Mucosa of descending colon (tissue), 3 donors: ENCODE data around the gene CPT1A. TPM values are rescaled to one million over a fixed set of nuclear protein-coding genes. Genes with fewer than 3 reads are reported as not detected.

Experiments
- ATAC-seq: fragments of 200-7000 bp; cut with Tn5 transposase; one replicate; pipeline ENCODE4 v1.9.1; 2020; ENCODE audit warnings: mild to moderate bottlenecking, moderate library complexity
- DNase-seq, 3 donors: peaks; one replicate each; pipeline ENCODE4 v3.0.0-alpha.2; 2020
- H3K36me3 ChIP-seq: fragments of 200-600 bp; one replicate; pipeline ENCODE4 v1.8.0; 2021; ENCODE audit warnings: low read depth, mild to moderate bottlenecking
- H3K4me1 ChIP-seq: fragments of 200-600 bp; one replicate; pipeline ENCODE4 v1.8.0; 2021; ENCODE audit warnings: low read depth, mild to moderate bottlenecking
- H3K4me3 ChIP-seq: fragments of 200-600 bp; one replicate; pipeline ENCODE4 v1.8.0; 2021; ENCODE audit warnings: mild to moderate bottlenecking
- H3K9me3 ChIP-seq: fragments of 200-600 bp; one replicate; pipeline ENCODE4 v1.8.0; 2021; ENCODE audit warnings: mild to moderate bottlenecking
- CTCF ChIP-seq: fragments of 200-600 bp; IDR thresholded peaks from one replicate; pipeline ENCODE4 v1.8.0; 2022; ENCODE audit warnings: antibody characterized with exemption, mild to moderate bottlenecking
- intact Hi-C, 2 donors: fragments of 100-400 bp; cut with DNase I in 1 of 2; cut with micrococcal nuclease in 1 of 2; formaldehyde crosslinking; loops; one replicate each; pipeline versions ENCODE4 v1.11.0 to v1.11.1; 2022; cut with DNase I, micrococcal nuclease
- total RNA-seq, 3 donors: library from RNA; stranded (reverse); fragmentation: NEBNext Ultra II Directional in 2 of 3; extraction: Animal tissue kit (Norgen Biotek cat#: 25700) in 2 of 3; gene quantifications; one replicate each; pipeline versions ENCODE4 v1.2.1 to v1.2.4, GENCODE V29; 2021 to 2023
- donor health status: DM: no; HTN: no; CAD: no; lungs with moderate emphysema.
- donor health status: DM: no; HTN: no; CAD: no.
- donor health status: DM: no; HTN: yes; CAD: no.

CPT1A gene
- total RNA-seq, 3 donors from 2014 or later: 130 to 191 (median 144) TPM

- DNase-seq (no peak), ATAC-seq (no peak)
- no peak for TF ChIP-seq CTCF
- Histone ChIP-seq H3K4me3 (no peak overlapping the region), H3K9me3 (no peaks in the 10 kb centered on the region), H3K4me1 (no peaks in the 10 kb centered on the region), H3K36me3 (no peaks in the 10 kb centered on the region)
- intact Hi-C loops: no loop called here
Measured at GRCh38 chr11:68735125-68735524, 106.6 kb downstream of the CPT1A start.

- no peak for TF ChIP-seq CTCF
- no peaks in the 10 kb centered on the region for H3K9me3 ChIP-seq
- H3K4me3 ChIP-seq: no peak overlapping the region
- intact Hi-C loops: no loop called here
- H3K36me3 ChIP-seq: no peaks in the 10 kb centered on the region
- no peak for DNase-seq
- H3K4me1 ChIP-seq: no peaks in the 10 kb centered on the region
- no peak for ATAC-seq
Measured at GRCh38 chr11:68734111-68734510, 107.6 kb downstream of the CPT1A start.

GRCh38 chr11:68727783-68728182 is 113.9 kb downstream of the CPT1A start:
- H3K4me3 ChIP-seq: no peak overlapping the region
- TF ChIP-seq CTCF: no peak
- DNase-seq: no peak

GRCh38 chr11:68724293-68724692 is 117.4 kb downstream of the CPT1A start:
- no peak for TF ChIP-seq CTCF
- no peaks in the 10 kb centered on the region for H3K9me3 ChIP-seq
- DNase-seq (no peak), ATAC-seq (no peak)
- H3K36me3 ChIP-seq: no peaks in the 10 kb centered on the region
- no peaks in the 10 kb centered on the region for H3K4me1 ChIP-seq
- intact Hi-C loops: no loop called here
- H3K4me3 ChIP-seq: no peak overlapping the region

More at GRCh38 chr11:68727783-68728182, 113.9 kb downstream of the CPT1A start:
- ATAC-seq: no peak
- no peaks in the 10 kb centered on the region for H3K9me3 ChIP-seq
- no peaks in the 10 kb centered on the region for H3K36me3 ChIP-seq
- intact Hi-C loops: no loop called here
- H3K4me1 ChIP-seq: no peaks in the 10 kb centered on the region

- DNase-seq: no peak
- Histone ChIP-seq H3K4me1 (no peaks in the 10 kb centered on the region), H3K36me3 (no peaks in the 10 kb centered on the region), H3K4me3 (no peak overlapping the region), H3K9me3 (no peaks in the 10 kb centered on the region)
- TF ChIP-seq CTCF: no peak
- intact Hi-C loops: no loop called here
- ATAC-seq: no peak
Measured at GRCh38 chr11:68722143-68722542, 119.6 kb downstream of the CPT1A start.

GRCh38 chr11:68721075-68721474 is 120.6 kb downstream of the CPT1A start:
- DNase-seq: no peak
- H3K4me1 ChIP-seq: no peaks in the 10 kb centered on the region
- no peak overlapping the region for H3K4me3 ChIP-seq
- TF ChIP-seq CTCF: no peak
- no peak for ATAC-seq
- H3K9me3 ChIP-seq: no peaks in the 10 kb centered on the region
- no peaks in the 10 kb centered on the region for H3K36me3 ChIP-seq
- intact Hi-C loops: no loop called here
